Prostate gland (tissue), 2 donors: ENCODE data around the gene LYPLAL1. TPM values are rescaled to one million over a fixed set of nuclear protein-coding genes. Genes with fewer than 3 reads are reported as not detected.

Experiments used
- DNase-seq: peaks from one replicate; pipeline ENCODE4 v3.0.0-alpha.2; 2019; ENCODE audit warnings: low spot score
- H3K27ac ChIP-seq, 2 donors: fragments of 200-600 bp; sonication (generic); 2 replicates each; pipeline ENCODE4 v1.5.1; 2017 to 2019
- H3K27me3 ChIP-seq: fragments of 200-600 bp; sonication (generic); replicated peaks from 2 replicates; pipeline ENCODE4 v1.5.1; 2019; ENCODE audit not compliant: insufficient read depth
- H3K36me3 ChIP-seq, 2 donors: fragments of 200-600 bp; sonication (generic); 1 replicate in 1 of 2; 2 replicates in 1 of 2; pipeline versions ENCODE4 v1.5.1 to v1.8.1; 2017 to 2019
- H3K4me1 ChIP-seq: fragments of 200-600 bp; sonication (generic); replicated peaks from 2 replicates; pipeline ENCODE4 v1.5.1; 2019
- H3K4me3 ChIP-seq, 2 donors: fragments of 200-600 bp; sonication (generic); 2 replicates each; pipeline ENCODE4 v1.5.1; 2017 to 2019
- H3K9me3 ChIP-seq: fragments of 200-600 bp; sonication (generic); 2 replicates; pipeline ENCODE4 v1.5.1; 2017
- POLR2A ChIP-seq: fragments of 450-650 bp; IDR thresholded peaks from one replicate; pipeline ENCODE4 v1.6.1; 2016; ENCODE audit warnings: antibody characterized with exemption, mild to moderate bottlenecking
- POLR2AphosphoS5 ChIP-seq: sonication (generic); formaldehyde crosslinking; IDR thresholded peaks from one replicate; pipeline ENCODE4 v1.6.1; 2017; ENCODE audit warnings: antibody characterized with exemption
- WGBS: methylation state at CpG from one replicate; pipeline ENCODE4 v1.1.5; 2018; 5-methylcytosine and 5-hydroxymethylcytosine counted together
- intact Hi-C: fragments of 100-400 bp; cut with DNase I; formaldehyde crosslinking; loops from one replicate; pipeline ENCODE4 v1.14.2; 2022
- total RNA-seq, 2 donors: library from RNA; depleted of rRNA; stranded (reverse); fragments of >200 nt; gene quantifications; one replicate each; pipeline ENCODE4 v1.1.0, GENCODE V29; 2016
- TF ChIP-seq, protein P1 (sequence below), 4 experiments: fragments of 200-600 bp in 2 of 4; fragments of 450-650 bp in 2 of 4; sonication (generic) in 2 of 4; IDR thresholded peaks; 1 replicate in 3 of 4; 2 replicates in 1 of 4; pipeline ENCODE4 v1.5.1; 2016 to 2019; ENCODE audit warnings: antibody characterized with exemption in 4 of 4, mild to moderate bottlenecking in 2 of 4, moderate library complexity in 2 of 4

The LYPLAL1 gene
- total RNA-seq, 2 donors from 2014 or later: 15.8 to 29.3 TPM

DNA sequence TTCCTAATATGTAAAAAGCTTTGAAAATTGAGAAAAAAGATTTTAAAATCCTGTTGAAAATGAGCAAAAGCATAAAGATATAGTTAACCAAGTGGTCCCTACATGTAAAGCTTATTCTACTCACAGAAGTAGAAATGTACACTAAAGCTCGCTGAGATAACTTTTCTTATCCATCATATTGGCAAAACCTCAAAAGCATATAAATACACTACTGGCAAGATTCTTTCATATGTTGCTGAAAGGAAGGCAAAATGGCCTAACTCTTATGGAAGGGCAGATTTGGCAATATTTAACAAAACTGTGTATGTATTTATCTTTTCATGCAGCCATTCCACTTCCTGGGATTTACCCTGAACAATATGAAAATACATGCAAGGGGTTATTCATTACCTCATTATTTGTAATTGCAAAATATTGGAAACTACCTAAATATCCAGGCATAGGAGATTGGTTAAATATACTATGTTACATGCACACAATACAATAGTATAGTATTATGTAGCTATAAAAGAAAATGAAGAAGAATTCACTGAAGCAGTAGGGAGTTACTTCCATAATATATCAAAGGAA is 43.2 kb upstream of the LYPLAL1 start:
- TF ChIP-seq, protein P1, sequence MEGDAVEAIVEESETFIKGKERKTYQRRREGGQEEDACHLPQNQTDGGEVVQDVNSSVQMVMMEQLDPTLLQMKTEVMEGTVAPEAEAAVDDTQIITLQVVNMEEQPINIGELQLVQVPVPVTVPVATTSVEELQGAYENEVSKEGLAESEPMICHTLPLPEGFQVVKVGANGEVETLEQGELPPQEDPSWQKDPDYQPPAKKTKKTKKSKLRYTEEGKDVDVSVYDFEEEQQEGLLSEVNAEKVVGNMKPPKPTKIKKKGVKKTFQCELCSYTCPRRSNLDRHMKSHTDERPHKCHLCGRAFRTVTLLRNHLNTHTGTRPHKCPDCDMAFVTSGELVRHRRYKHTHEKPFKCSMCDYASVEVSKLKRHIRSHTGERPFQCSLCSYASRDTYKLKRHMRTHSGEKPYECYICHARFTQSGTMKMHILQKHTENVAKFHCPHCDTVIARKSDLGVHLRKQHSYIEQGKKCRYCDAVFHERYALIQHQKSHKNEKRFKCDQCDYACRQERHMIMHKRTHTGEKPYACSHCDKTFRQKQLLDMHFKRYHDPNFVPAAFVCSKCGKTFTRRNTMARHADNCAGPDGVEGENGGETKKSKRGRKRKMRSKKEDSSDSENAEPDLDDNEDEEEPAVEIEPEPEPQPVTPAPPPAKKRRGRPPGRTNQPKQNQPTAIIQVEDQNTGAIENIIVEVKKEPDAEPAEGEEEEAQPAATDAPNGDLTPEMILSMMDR (IDR thresholded peaks at IDR 0.05): no peak
- no peak for TF ChIP-seq POLR2A
- no peak for TF ChIP-seq POLR2AphosphoS5

DNA sequence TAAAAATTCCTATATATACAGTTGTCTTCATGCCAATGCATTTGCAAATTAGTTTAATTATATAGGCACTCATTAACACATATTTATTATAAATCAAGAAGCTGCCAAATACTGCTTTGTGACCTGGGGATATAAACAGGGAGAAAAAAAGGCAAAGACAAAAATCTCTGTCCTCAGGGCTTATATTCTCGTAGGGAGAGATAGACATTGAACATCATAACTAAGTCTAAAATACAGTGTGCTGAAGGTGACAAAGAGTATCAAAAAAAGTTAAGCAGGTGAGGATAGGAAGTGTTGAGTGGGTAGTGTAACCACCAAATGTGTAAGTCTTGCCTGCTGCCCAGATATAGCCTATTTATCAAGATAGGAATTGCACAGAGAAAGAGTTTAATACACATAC is 40.7 kb upstream of the LYPLAL1 start:
- no peaks in the 10 kb centered on the region for H3K9me3 ChIP-seq
- H3K36me3 ChIP-seq: no peaks in the 10 kb centered on the region
- no peaks in the 10 kb centered on the region for H3K27me3 ChIP-seq
- WGBS: 97% methylated on average over 1 of the region's 1 CpG
- H3K4me3 ChIP-seq: no peak overlapping the region
- no peak overlapping the region for H3K27ac ChIP-seq
- H3K4me1 ChIP-seq: no peaks in the 10 kb centered on the region
- DNase-seq: no peak
- intact Hi-C loops: no loop called here
- TF ChIP-seq POLR2AphosphoS5 (no peak), POLR2A (no peak)
- TF ChIP-seq, protein P1 (IDR thresholded peaks at IDR 0.05): no peak

More for the DNA sequence above, 43.2 kb upstream of the LYPLAL1 start:
- no peaks in the 10 kb centered on the region for H3K27me3 ChIP-seq
- no peak for DNase-seq
- H3K27ac ChIP-seq: no peak overlapping the region
- H3K4me1 ChIP-seq: no peaks in the 10 kb centered on the region
- H3K4me3 ChIP-seq: no peak overlapping the region
- H3K36me3 ChIP-seq: no peaks in the 10 kb centered on the region
- no peaks in the 10 kb centered on the region for H3K9me3 ChIP-seq
- intact Hi-C loops: no loop called here
- 83% methylated on average over 1 of the region's 1 CpG for WGBS

DNA sequence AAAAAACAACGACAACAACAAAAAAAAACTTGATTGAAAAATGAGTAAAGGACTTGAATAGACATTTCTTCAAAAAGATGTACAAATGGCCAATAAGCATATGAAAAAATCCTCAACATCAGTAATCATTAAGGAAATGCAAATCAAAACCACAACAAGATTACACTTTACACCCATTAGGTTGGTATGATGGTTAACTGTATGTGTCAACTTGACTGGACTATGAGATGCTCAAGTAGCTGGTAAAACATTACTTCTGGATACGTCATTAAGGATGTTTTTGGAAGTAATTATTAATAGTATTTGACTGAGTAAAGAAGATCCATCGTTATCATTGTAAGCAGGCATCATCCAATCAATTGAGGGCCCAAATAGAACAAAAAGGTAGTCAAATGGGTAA is 34.9 kb upstream of the LYPLAL1 start:
- Histone ChIP-seq H3K4me3 (no peak overlapping the region), H3K9me3 (no peaks in the 10 kb centered on the region), H3K36me3 (no peaks in the 10 kb centered on the region), H3K27me3 (no peaks in the 10 kb centered on the region), H3K27ac (no peak overlapping the region), H3K4me1 (no peaks in the 10 kb centered on the region)
- intact Hi-C loops: no loop called here
- WGBS: 98% methylated on average over 3 of the region's 3 CpGs
- DNase-seq: no peak
- TF ChIP-seq POLR2AphosphoS5 (no peak), POLR2A (no peak)
- TF ChIP-seq, protein P1 (IDR thresholded peaks at IDR 0.05): no peak

DNA sequence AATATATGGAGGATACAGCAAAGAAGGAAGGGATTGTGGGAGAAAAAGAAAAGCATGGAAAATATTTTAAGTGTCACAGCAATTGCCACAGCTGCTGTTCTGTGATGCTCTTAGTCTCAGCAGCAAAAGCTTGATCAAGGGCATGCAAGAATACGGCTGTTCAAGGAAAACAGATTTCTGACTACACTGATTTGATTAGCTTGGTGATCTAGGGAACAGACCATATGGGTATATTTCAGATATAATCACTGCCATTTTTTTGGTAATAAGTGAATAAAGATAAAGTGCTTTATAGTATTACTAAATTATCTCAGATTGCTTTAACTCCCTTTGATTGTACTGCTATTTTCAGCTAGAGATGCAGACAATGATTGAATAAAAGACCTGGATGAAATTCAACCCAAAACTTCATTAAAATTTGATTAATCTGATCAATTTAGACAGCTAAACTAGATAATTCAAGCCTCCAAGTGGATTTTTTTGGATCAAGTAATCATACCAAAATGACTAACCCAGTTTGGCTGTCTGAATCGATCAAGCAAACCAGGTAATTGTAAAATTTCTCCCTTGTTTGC is 33.3 kb upstream of the LYPLAL1 start:
- Histone ChIP-seq H3K4me3 (no peak overlapping the region), H3K27ac (no peak overlapping the region), H3K36me3 (no peaks in the 10 kb centered on the region), H3K4me1 (no peaks in the 10 kb centered on the region), H3K27me3 (no peaks in the 10 kb centered on the region), H3K9me3 (no peaks in the 10 kb centered on the region)
- TF ChIP-seq, protein P1 (IDR thresholded peaks at IDR 0.05): no peak
- TF ChIP-seq POLR2AphosphoS5 (no peak), POLR2A (no peak)
- 14% methylated on average over 2 of the region's 2 CpGs for WGBS
- no peak for DNase-seq
- intact Hi-C loops: no loop called here

DNA sequence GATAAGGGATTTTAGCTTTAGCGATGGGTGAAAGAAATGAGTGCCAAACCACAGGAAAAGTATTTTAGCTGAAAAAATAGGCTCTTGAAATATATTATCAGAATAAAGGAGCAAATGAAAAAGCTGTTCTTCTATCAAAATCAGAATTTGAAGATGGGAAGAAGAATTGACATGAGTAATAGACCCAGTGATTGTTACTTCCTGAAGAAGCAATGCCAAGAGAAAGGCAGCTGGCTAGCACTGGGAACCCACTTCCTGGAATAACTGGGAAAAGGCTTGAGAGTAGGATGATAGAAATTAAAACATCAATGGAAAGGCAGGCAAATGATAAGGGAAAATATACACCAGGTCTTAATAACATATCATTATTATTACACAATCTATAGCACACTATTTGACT is 29.9 kb upstream of the LYPLAL1 start:
- 100% methylated on average over 1 of the region's 1 CpG for WGBS
- Histone ChIP-seq H3K9me3 (no peaks in the 10 kb centered on the region), H3K36me3 (no peaks in the 10 kb centered on the region), H3K27ac (no peak overlapping the region), H3K4me3 (no peak overlapping the region), H3K4me1 (no peaks in the 10 kb centered on the region), H3K27me3 (no peaks in the 10 kb centered on the region)
- intact Hi-C loops: no loop called here
- no peak for TF ChIP-seq POLR2AphosphoS5
- DNase-seq: no peak
